ENCODE measurements around the gene LRP1. TPM values are rescaled to one million over a fixed set of nuclear protein-coding genes. Genes with fewer than 3 reads are reported as not detected.

The LRP1 gene
- total RNA-seq, 1 experiment from 2014 or later = 12.4 TPM

GRCh38 chr12:57203791-57204190, 75.5 kb downstream of the LRP1 start:
- CTCF ChIA-PET = no interaction called here
- Mint-ChIP-seq H3K27ac (ENCODE audit: unreplicated experiment) (no peak overlapping the region), H3K4me3 (ENCODE audit: low read depth, unreplicated experiment) (no peak overlapping the region), H3K36me3 (ENCODE audit: insufficient read depth, unreplicated experiment) (peaks cover 3% of the 10 kb centered on the region), H3K9me3 (ENCODE audit: low read depth, unreplicated experiment) (no peaks in the 10 kb centered on the region), H3K27me3 (ENCODE audit: unreplicated experiment) (no peaks in the 10 kb centered on the region), H3K4me1 (ENCODE audit: low read depth, unreplicated experiment) (no peaks in the 10 kb centered on the region)
- BruUV-seq (replicated peaks) = no TSS peak
- TF ChIP-seq CTCF (IDR thresholded peaks at IDR 0.05; ENCODE audit: unreplicated experiment) = no peak
- no peak for DNase-seq
- intact Hi-C loops (cut with micrococcal nuclease; ENCODE audit: unreplicated experiment) = no loop called here

GRCh38 chr12:57204454-57204853, 76.2 kb downstream of the LRP1 start:
- Mint-ChIP-seq H3K4me1 (ENCODE audit: low read depth, unreplicated experiment) (no peaks in the 10 kb centered on the region), H3K36me3 (ENCODE audit: insufficient read depth, unreplicated experiment) (peaks cover 3% of the 10 kb centered on the region), H3K4me3 (ENCODE audit: low read depth, unreplicated experiment) (no peak overlapping the region), H3K9me3 (ENCODE audit: low read depth, unreplicated experiment) (no peaks in the 10 kb centered on the region), H3K27me3 (ENCODE audit: unreplicated experiment) (no peaks in the 10 kb centered on the region), H3K27ac (ENCODE audit: unreplicated experiment) (no peak overlapping the region)
- CTCF ChIA-PET = no interaction called here
- no peak for DNase-seq
- no peak for TF ChIP-seq CTCF (IDR thresholded peaks at IDR 0.05; ENCODE audit: unreplicated experiment)
- no TSS peak for BruUV-seq (replicated peaks)
- intact Hi-C loops (cut with micrococcal nuclease; ENCODE audit: unreplicated experiment) = no loop called here

- H3K27ac Mint-ChIP-seq (ENCODE audit: unreplicated experiment) = no peak overlapping the region
- H3K9me3 Mint-ChIP-seq (ENCODE audit: low read depth, unreplicated experiment) = no peaks in the 10 kb centered on the region
- H3K4me3 Mint-ChIP-seq (ENCODE audit: low read depth, unreplicated experiment) = no peak overlapping the region
- peaks cover 3% of the 10 kb centered on the region for H3K36me3 Mint-ChIP-seq (ENCODE audit: insufficient read depth, unreplicated experiment)
- CTCF ChIA-PET = no interaction called here
- DNase-seq = no peak
- BruUV-seq (replicated peaks) = no TSS peak
- no peaks in the 10 kb centered on the region for H3K27me3 Mint-ChIP-seq (ENCODE audit: unreplicated experiment)
- intact Hi-C loops (cut with micrococcal nuclease; ENCODE audit: unreplicated experiment) = no loop called here
- H3K4me1 Mint-ChIP-seq (ENCODE audit: low read depth, unreplicated experiment) = no peaks in the 10 kb centered on the region
- no peak for TF ChIP-seq CTCF (IDR thresholded peaks at IDR 0.05; ENCODE audit: unreplicated experiment)
Measured at GRCh38 chr12:57205186-57205585, 76.9 kb downstream of the LRP1 start.

- Mint-ChIP-seq H3K27ac (ENCODE audit: unreplicated experiment) (no peak overlapping the region), H3K36me3 (ENCODE audit: insufficient read depth, unreplicated experiment) (peaks cover 3% of the 10 kb centered on the region), H3K27me3 (ENCODE audit: unreplicated experiment) (no peaks in the 10 kb centered on the region), H3K4me3 (ENCODE audit: low read depth, unreplicated experiment) (no peak overlapping the region), H3K9me3 (ENCODE audit: low read depth, unreplicated experiment) (no peaks in the 10 kb centered on the region), H3K4me1 (ENCODE audit: low read depth, unreplicated experiment) (no peaks in the 10 kb centered on the region)
- CTCF ChIA-PET = no interaction called here
- no peak for TF ChIP-seq CTCF (IDR thresholded peaks at IDR 0.05; ENCODE audit: unreplicated experiment)
- BruUV-seq (replicated peaks) = no TSS peak
- intact Hi-C loops (cut with micrococcal nuclease; ENCODE audit: unreplicated experiment) = no loop called here
- DNase-seq = no peak
Measured at GRCh38 chr12:57205931-57206330, 77.6 kb downstream of the LRP1 start.

Data from Calu3 (cell line).